GM12872 (cell line): ENCODE data around the gene AQP9.

Experiments
- CTCF ChIP-seq: IDR thresholded peaks from 3 replicates; pipeline ENCODE4 v1.5.1; 2011; ENCODE audit warnings: low read depth, mild to moderate bottlenecking, low read length, moderate library complexity; ENCODE audit not compliant: insufficient read depth

AQP9 gene

GRCh38 chr15:58111718-58112104 is 26.5 kb upstream of the AQP9 start:
- TF ChIP-seq CTCF, result no peak

GRCh38 chr15:58114388-58114787 is 23.8 kb upstream of the AQP9 start:
- TF ChIP-seq CTCF, result no peak

GRCh38 chr15:58114812-58115211 is 23.4 kb upstream of the AQP9 start:
- no peak for TF ChIP-seq CTCF

- no peak for TF ChIP-seq CTCF
Measured at GRCh38 chr15:58115692-58116091, 22.5 kb upstream of the AQP9 start.

- TF ChIP-seq CTCF, result no peak
Measured at GRCh38 chr15:58117619-58118018, 20.6 kb upstream of the AQP9 start.

DNA sequence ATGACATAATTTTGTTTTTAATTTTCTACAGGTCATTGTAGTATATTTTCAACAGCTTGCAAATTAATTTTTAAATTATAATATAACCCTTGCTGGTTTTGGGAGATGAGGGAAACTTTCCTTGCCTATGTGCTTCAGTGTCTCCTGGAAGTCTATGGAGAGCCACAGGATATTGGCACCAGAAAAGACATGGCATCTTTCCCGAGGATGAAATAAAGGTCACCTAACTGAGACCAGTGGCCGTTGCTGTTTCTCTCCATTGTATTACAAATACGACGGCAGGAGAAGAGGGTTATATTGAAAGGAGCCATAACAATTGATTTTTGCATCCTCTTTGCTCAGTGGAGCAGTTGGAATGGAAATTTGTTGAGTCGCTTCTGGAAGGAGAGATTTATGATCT is 19.9 kb upstream of the AQP9 start:
- no peak for TF ChIP-seq CTCF

- TF ChIP-seq CTCF, result no peak
Measured at GRCh38 chr15:58119016-58119415, 19.2 kb upstream of the AQP9 start.

DNA sequence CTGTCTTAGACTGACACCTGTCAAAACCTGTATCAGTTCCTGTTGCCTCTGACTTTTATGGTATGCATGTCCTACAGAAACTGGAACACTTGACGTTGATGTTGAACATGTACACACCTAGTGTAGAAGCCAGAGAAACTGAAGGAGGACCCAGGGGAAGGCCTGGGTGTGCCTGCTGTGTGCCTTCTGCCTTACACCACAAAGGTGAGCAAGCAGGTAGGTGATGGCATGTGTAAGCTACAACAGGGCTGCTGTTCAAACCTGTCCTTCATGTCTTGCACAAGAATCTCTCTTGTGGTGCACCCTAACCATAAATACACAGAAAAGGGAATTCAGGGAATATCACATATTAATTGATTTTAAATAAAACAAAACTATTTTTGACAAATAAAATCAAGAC is 13.6 kb upstream of the AQP9 start:
- TF ChIP-seq CTCF, result no peak
